ENCODE data around the gene EMX2.

The EMX2 gene

DNA sequence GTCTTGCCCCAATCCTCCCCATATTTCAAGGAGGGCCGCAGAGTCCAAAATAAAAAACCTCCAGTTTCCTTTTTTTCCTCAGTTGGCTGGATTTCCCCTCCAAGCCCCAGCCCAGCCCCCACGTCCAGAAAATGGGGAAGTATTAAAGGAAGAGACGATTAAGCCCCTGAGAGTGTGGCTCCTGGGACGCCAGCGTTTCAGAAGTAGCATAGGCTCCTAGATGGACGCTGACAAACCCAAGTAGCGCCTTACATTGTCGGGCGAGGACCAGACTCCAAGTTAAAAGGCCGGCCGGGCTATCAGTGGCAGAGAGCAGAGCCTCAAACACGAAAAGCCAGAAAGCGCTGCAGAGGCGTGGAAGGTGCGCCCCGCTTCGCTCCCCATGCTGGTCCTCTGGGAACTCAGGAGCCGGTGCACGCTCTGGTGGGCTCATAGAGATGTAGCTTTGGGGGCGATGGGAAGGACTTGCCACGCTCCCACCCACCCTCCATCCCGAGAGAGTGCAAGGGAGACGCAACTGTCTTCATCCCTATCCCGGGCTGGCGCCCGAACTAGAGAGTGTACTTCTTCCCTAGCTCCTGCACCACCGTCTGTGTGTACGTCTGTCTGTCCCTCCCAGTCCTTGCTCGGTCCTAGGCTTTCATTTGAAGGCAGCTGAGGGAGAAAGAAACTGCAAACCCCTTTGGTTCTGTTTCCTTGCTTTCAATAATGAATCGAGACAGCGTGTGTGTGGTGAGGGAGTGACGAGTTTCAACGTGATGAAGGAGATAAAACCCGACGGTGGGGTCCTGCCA lies 6.3 kb upstream of the EMX2 start:
- H3K4me3 ChIP-seq (replicated peaks; ENCODE audit: low read depth, low read length): no peak overlapping the region
- no peak for DNase-seq (ENCODE audit: low read depth)
- TF ChIP-seq, protein P1, sequence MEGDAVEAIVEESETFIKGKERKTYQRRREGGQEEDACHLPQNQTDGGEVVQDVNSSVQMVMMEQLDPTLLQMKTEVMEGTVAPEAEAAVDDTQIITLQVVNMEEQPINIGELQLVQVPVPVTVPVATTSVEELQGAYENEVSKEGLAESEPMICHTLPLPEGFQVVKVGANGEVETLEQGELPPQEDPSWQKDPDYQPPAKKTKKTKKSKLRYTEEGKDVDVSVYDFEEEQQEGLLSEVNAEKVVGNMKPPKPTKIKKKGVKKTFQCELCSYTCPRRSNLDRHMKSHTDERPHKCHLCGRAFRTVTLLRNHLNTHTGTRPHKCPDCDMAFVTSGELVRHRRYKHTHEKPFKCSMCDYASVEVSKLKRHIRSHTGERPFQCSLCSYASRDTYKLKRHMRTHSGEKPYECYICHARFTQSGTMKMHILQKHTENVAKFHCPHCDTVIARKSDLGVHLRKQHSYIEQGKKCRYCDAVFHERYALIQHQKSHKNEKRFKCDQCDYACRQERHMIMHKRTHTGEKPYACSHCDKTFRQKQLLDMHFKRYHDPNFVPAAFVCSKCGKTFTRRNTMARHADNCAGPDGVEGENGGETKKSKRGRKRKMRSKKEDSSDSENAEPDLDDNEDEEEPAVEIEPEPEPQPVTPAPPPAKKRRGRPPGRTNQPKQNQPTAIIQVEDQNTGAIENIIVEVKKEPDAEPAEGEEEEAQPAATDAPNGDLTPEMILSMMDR (IDR thresholded peaks at IDR 0.05; ENCODE audit: low read length, missing control alignments): no peak

DNA sequence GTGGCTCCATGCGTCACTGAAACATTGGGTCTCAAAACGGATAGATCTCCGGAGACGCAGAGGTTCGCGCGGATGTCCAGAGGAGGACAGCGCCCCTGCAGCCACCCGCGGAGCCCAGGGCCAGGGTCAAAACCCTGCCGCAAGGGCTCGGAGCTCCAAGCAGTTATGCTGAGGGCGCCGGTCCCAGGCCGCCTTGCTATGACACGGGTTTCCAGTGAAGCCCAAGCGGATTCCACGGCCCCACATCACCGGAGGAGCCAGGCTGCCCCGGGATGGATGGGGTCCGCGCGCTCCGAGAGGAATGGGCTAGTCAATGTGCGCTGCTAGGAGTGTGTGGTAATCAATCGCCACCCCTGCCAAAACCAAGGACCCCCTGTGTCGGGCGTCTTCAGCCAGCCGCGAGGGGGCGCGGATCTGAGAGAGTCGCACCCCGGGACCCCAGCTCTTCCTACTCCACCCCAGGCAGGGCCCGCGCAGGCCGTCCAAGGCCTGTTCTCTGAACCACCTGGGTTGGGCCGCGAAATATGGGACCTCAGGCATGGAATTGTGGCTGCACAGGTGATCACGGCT lies 5.6 kb upstream of the EMX2 start:
- no peak overlapping the region for H3K4me3 ChIP-seq (replicated peaks; ENCODE audit: low read depth, low read length)
- no peak for DNase-seq (ENCODE audit: low read depth)
- TF ChIP-seq, protein P1 (IDR thresholded peaks at IDR 0.05; ENCODE audit: low read length, missing control alignments): no peak

DNA sequence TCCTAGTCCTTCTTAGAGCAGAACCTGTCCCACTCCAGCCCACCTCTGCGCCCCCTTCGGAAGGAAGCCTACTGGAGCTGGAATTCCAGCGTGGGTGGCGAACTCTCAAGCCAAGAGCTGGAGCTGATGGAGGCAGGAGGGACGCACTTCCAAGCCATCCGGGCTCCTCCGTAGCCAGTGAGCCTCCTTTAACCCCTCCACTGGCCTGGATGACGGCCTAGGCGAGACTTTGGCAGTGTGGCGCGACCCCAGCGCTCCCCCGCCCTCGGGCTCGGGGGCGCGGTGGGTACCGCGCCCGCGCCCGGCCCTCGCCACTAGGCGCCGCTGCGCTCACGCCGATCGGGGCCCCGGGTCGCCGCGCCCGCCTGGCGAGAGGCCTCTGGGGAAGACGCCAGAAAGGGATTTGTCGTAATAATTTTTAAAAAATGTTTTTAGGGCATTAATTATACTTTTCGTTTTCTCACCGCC lies 5.1 kb upstream of the EMX2 start:
- H3K4me3 ChIP-seq (replicated peaks; ENCODE audit: low read depth, low read length): no peak overlapping the region
- TF ChIP-seq, protein P1 (IDR thresholded peaks at IDR 0.05; ENCODE audit: low read length, missing control alignments): no peak
- no peak for DNase-seq (ENCODE audit: low read depth)

DNA sequence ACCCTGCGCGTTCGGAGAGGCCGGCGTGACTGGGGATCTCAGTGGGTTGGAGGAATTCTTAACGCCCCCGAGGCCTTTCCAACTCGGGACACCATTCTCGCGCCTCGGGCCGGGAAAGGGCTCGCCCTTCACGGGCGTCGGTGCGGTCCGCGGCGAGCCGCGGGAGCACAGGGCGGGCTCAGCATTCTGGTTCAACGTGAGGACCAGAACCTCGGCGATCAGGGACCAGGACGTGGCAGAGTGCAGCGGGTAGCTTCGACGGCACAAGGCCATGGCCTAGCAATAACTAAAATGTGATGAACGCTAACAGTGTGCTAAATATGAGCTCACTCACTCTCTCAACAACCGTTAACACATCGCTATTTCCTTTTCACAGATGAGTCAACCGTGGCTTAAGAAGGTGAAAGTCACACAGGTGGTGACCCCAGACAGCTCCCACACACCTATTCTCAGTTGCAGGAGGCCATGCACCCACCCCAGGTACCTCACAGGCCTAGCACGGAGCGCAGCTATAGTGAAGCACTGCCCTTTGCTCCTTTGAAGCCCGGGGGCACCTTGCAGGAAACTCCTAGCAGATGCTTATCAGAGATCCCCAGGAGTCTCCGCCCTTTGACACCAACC lies 4.5 kb upstream of the EMX2 start:
- no peak for DNase-seq (ENCODE audit: low read depth)
- no peak overlapping the region for H3K4me3 ChIP-seq (replicated peaks; ENCODE audit: low read depth, low read length)
- TF ChIP-seq, protein P1 (IDR thresholded peaks at IDR 0.05; ENCODE audit: low read length, missing control alignments): no peak

DNA sequence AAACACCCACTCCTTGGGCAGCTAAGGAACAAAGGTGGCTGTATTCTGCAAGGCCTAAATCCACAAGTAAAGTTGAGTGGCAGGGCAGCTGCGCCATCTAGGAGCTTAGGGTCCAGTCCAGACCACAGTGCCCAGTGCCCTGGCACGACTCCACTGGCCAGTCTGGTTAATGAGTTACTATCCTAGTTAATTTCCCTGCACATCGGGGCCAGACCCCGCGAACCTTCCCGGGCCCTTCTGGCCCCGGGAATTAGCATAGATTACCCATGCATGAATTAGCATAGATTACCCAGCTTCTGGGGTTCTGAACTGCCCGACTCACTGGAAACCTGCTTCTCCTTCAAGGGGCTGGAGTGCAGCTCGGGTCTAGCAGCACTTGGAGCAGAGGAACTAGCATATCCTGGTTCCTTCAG lies 3.2 kb upstream of the EMX2 start:
- H3K4me3 ChIP-seq (replicated peaks; ENCODE audit: low read depth, low read length): no peak overlapping the region
- no peak for DNase-seq (ENCODE audit: low read depth)

DNA sequence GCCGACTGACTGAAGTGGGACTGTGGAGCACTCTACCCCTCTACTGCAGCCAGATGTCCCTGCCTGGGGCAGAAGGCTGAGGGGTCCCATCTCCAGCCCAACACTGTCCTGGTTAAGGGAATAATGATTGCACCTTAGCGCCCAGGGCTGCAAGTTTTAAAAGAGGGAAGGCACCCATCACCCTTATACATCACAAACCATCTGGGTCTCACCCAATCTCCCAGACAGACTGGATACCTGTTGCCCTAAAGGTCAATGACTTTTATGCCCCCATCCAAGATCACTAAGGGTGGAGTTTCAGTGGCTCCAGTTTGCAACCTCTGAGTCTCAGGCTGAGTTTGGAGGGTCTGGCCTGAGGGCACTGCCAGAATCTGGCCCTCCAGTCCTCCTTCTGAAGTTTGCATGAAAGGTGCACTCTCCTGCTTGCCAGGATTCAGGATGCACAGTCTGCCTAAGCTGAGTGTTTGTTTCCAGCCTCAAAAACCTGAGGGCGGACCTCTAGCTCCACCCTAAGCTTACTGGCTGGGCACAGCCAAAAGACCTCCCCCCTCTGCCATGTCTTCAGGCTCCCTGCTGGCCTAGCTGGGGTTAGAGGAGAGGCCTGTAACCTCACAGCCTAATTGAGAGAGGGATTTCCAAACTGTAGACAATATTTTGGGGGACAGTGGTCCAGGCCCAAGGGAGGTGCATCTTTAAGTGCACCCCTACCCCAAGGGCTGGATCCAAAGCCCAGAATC lies 2.5 kb upstream of the EMX2 start:
- no peak for DNase-seq (ENCODE audit: low read depth)
- no peak overlapping the region for H3K4me3 ChIP-seq (replicated peaks; ENCODE audit: low read depth, low read length)
- TF ChIP-seq, protein P1 (IDR thresholded peaks at IDR 0.05; ENCODE audit: low read length, missing control alignments): no peak

More for the DNA sequence above, 3.2 kb upstream of the EMX2 start:
- TF ChIP-seq, protein P1 (IDR thresholded peaks at IDR 0.05; ENCODE audit: low read length, missing control alignments): no peak

All from fibroblast of pulmonary artery (primary cell).